ENCODE results near the gene MMP17. TPM values are rescaled to one million over a fixed set of nuclear protein-coding genes. Genes with fewer than 3 reads are reported as not detected.

MMP17 gene
- total RNA-seq, 4 donors from 2014 or later, result 1.3 to 3.1 (median 1.9) TPM

DNA sequence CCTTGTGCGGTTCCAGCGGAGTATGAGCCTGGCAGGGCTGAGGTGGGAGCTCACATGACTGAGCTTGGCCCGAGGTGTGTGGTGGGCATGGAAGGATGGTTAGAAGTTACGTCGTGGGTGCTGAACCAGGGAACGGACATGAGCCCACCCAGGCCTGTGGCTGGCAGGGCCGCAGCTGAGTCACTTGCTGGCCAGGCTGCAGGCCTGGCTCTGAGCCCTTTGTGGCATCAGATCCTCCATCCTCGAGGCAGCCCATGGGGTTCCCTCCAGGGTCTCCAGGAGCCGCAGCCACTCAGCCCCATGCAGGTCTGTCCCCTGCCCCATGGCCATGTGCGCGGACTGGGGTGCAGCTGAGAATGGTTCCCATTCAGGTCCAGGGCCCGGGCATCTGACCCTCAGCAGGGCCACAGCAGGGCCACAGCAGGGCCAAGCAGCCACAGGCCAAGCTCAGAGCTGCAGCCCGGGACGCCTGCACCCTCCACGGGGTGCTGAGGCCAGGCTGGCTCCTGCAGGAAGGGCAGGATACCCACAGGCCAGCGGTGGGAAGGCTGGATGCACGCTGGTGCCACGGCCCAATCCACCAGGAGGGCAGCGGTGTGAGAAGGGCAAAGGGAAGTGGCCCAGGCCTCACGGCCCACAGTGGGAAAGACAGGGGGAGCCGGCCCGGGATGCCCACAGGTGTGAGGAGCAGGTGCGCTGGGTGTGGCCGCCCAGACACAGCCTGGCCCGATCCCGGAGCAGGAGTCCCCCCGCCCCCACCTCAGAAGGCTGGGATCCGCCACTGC is 39.9 kb downstream of the MMP17 start:
- intact Hi-C loops (cut with DNase I), result no loop called here
- TF ChIP-seq, protein P1, sequence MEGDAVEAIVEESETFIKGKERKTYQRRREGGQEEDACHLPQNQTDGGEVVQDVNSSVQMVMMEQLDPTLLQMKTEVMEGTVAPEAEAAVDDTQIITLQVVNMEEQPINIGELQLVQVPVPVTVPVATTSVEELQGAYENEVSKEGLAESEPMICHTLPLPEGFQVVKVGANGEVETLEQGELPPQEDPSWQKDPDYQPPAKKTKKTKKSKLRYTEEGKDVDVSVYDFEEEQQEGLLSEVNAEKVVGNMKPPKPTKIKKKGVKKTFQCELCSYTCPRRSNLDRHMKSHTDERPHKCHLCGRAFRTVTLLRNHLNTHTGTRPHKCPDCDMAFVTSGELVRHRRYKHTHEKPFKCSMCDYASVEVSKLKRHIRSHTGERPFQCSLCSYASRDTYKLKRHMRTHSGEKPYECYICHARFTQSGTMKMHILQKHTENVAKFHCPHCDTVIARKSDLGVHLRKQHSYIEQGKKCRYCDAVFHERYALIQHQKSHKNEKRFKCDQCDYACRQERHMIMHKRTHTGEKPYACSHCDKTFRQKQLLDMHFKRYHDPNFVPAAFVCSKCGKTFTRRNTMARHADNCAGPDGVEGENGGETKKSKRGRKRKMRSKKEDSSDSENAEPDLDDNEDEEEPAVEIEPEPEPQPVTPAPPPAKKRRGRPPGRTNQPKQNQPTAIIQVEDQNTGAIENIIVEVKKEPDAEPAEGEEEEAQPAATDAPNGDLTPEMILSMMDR (IDR thresholded peaks at IDR 0.05), result no peak
- TF ChIP-seq POLR2A (IDR thresholded peaks at IDR 0.05), result no peak
- Histone ChIP-seq H3K27ac (no peak overlapping the region), H3K27me3 (no peaks in the 10 kb centered on the region), H3K9me3 (no peaks in the 10 kb centered on the region), H3K4me1 (peaks cover 10 to 38% (median 13%) of the 10 kb centered on the region in 3 donors), H3K36me3 (no peaks in the 10 kb centered on the region), H3K4me3 (no peak overlapping the region)
- 72 to 73% methylated on average over 7 to 9 of the region's 28 CpGs for WGBS, 2 donors
- no peak for DNase-seq

DNA sequence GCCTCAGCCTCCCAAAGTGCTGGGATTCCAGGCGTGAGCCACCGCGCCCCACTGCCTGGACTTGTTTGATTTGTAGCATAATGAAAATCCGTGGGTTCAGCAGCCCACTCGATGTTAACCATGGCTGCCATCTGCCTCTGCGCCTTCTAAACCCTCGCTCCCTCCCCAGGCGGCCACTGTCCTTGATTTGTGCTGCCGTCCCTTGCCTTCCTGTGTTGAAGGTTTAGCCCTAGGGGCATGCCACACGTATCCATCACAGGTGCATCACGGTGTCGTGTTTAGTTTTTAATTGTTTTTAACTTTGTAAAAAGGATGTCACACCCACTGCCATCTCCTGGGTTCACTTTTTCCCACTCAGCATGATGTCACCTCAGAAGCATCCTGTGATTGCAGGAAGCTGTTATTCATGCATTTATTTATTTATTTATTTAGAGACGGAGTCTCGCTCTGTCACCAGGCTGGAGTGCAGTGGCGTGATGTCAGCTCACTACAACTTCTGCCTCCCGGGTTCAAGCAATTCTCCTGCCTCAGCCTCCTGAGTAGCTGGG is 41.8 kb downstream of the MMP17 start:
- Histone ChIP-seq H3K4me3 (no peak overlapping the region), H3K9me3 (no peaks in the 10 kb centered on the region), H3K36me3 (no peaks in the 10 kb centered on the region), H3K4me1 (peaks cover 3 to 22% (median 5%) of the 10 kb centered on the region in 3 donors), H3K27ac (no peak overlapping the region), H3K27me3 (no peaks in the 10 kb centered on the region)
- TF ChIP-seq POLR2A (IDR thresholded peaks at IDR 0.05), result no peak
- TF ChIP-seq, protein P1 (IDR thresholded peaks at IDR 0.05), result no peak
- DNase-seq, result no peak
- 52 to 55% methylated on average over 14 to 16 of the region's 16 CpGs for WGBS, 2 donors
- intact Hi-C loops (cut with DNase I), result no loop called here

DNA sequence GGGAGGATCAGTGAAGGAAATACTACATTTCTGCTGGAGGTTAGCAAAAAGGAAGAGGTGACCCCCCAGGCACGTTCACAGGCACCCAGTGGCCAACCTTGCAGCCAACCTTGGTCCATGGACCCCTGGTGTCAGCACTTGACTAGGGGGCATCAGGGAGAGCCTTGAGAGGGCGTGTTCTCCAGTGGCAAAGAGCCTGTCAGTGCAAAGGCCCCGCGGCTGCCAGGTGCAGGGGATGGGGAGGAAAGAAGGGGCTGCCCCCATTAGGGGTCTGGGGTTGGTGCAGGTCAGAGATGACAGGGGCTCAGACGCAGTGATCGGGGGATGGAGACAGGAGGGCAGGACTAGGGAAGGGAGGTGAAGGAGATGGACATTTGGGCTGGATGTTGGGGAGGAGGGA is 43.5 kb downstream of the MMP17 start:
- peaks cover 3 to 23% (median 5%) of the 10 kb centered on the region in 3 donors for H3K4me1 ChIP-seq
- intact Hi-C loops (cut with DNase I), result no loop called here
- no peaks in the 10 kb centered on the region for H3K9me3 ChIP-seq
- WGBS, 2 donors, result 81 to 91% methylated on average over 6 of the region's 6 CpGs
- no peaks in the 10 kb centered on the region for H3K36me3 ChIP-seq
- H3K4me3 ChIP-seq, result no peak overlapping the region
- no peak for TF ChIP-seq POLR2A (IDR thresholded peaks at IDR 0.05)
- TF ChIP-seq, protein P1 (IDR thresholded peaks at IDR 0.05), result no peak
- H3K27me3 ChIP-seq, result no peaks in the 10 kb centered on the region
- no peak for DNase-seq
- H3K27ac ChIP-seq, result peak overlapping the region in 1 of 4 donors; percentile 44

DNA sequence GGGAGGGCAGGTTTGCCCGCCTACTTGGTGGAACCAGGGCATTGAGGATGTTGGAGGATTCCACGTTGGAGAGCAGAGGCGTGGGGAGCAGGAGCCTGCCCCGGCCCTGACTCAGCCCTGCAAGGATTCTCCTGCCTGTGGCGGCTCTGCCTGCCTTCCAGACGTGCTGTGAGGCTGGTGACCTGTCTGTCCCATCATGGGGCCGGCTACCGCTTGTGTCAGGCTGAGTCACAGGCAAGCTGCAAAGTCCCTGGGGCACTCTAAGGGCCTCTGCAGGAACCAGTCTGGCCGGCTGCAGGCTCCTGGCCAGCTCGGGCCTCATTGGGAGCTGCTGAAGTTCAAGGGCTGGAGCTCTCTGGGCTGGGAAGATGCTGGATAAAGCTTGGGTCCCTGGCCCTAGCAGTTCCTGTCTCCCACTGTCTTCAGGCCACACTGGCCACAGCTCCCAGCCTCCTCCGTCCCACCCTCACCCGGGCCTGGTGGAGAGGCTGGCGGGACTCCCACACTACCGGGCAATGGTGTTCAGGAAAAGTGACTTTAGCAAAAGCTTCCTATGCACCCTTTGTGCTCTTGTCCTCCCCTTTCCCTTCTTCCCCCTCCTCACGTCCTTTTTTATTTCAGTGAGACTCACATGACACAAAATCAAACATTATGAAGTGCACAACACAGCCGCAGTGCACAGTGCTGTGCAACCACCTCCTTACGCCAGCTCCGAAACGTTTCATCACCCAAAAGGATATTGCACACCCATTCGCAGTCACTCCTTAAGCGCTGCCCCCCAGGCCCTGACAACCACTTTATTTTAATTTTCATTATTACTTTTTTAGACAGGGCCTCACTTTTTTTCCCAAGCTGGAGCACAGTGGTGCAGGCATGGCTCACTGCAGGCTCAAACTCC is 44.2 kb downstream of the MMP17 start:
- H3K4me1 ChIP-seq, result peaks cover 3 to 30% (median 5%) of the 10 kb centered on the region in 3 donors
- no peaks in the 10 kb centered on the region for H3K27me3 ChIP-seq
- H3K4me3 ChIP-seq, result no peak overlapping the region
- no peaks in the 10 kb centered on the region for H3K36me3 ChIP-seq
- TF ChIP-seq, protein P1 (IDR thresholded peaks at IDR 0.05), result no peak
- no peak for TF ChIP-seq POLR2A (IDR thresholded peaks at IDR 0.05)
- DNase-seq, result no peak
- intact Hi-C loops (cut with DNase I), result no loop called here
- H3K27ac ChIP-seq, result peak overlapping the region in 1 of 4 donors; percentile 51
- no peaks in the 10 kb centered on the region for H3K9me3 ChIP-seq
- whole genome bisulfite sequencing, 2 donors, result 41 to 65% methylated on average over 13 to 19 of the region's 21 CpGs

Measured in esophagus squamous epithelium (tissue), 5 donors.